ENCODE results near the gene PELO.

DNA sequence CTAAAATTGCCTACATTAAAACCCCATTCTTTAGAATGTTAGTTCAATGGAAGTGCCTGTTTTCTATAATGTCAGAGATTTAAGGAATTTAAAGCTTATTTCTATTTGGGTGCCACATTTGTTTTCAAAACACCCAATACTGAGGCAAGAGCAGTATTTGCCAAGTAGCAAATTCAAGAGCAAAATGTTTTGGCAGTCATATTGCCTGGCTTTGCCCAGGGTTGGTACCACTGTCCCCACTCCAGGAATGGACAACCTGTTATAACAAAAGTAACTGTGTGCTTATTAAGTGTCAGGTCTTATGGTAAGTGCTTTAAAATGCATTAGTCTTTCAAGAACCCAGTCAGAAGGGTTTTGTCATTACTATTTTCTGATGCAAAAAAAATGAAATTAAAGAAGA is 19.3 kb downstream of the PELO start:
- TF ChIP-seq ZNF274 (IDR thresholded peaks at IDR 0.05; ENCODE audit: low read depth, low read length) (no peak), YY1 (IDR thresholded peaks at IDR 0.05; ENCODE audit: insufficient read depth, insufficient read length) (no peak)

Measured in NT2/D1 (cell line).